HEK293 (cell line): ENCODE results near the gene ELFN1.

Experiments
- CTCF ChIA-PET: fragments of 350-600 bp; formaldehyde crosslinking; extraction: SDS; loops from one replicate; lab custom pipeline; 2021; ENCODE audit warnings: antibody characterized with exemption; lab: Yijun Ruan, JAX
- POLR2A ChIA-PET: fragments of 300-600 bp; formaldehyde crosslinking; extraction: SDS; loops from one replicate; lab custom pipeline; 2020; ENCODE audit warnings: antibody characterized with exemption, inconsistent platforms; lab: Yijun Ruan, JAX
- H3K27ac ChIP-seq: fragments of 200-500 bp; sonication (Bioruptor generic); 2 replicates; pipeline ENCODE4 v1.5.1; 2014; ENCODE audit warnings: low read depth, low read length, control low read depth, inconsistent platforms; ENCODE audit errors: extremely low read depth
- H3K36me3 ChIP-seq, 2 experiments: fragments of 200-500 bp in 1 of 2; sonication (Bioruptor generic) in 1 of 2; 1 replicate in 1 of 2; 2 replicates in 1 of 2; pipeline ENCODE4 v1.5.1; 2014 to 2017; ENCODE audit warnings: inconsistent platforms in 2 of 2, low read length in 2 of 2; ENCODE audit not compliant: control insufficient read depth in 2 of 2, insufficient read depth in 1 of 2
- H3K4me1 ChIP-seq: fragments of 200-500 bp; sonication (Bioruptor generic); 2 replicates; pipeline ENCODE4 v1.5.1; 2014; ENCODE audit warnings: mild to moderate bottlenecking, low read length, inconsistent platforms; ENCODE audit not compliant: control insufficient read depth, insufficient read depth
- H3K4me3 ChIP-seq: 2 replicates; pipeline ENCODE4 v1.5.1; 2011; ENCODE audit warnings: low read depth, mild to moderate bottlenecking, control low read depth, low read length, moderate library complexity
- H3K9me3 ChIP-seq: fragments of 200-500 bp; sonication (Bioruptor generic); 2 replicates; pipeline ENCODE4 v1.5.1; 2014; ENCODE audit warnings: low read depth, low read length, inconsistent platforms; ENCODE audit not compliant: control insufficient read depth, insufficient read depth
- BCL11A ChIP-seq: fragments of 450-650 bp; formaldehyde crosslinking; IDR thresholded peaks from 2 replicates; pipeline ENCODE4 v1.5.1; 2016; ENCODE audit warnings: low read depth, missing biosample characterization, missing genetic modification characterization
- GLI4 ChIP-seq: fragments of 450-650 bp; formaldehyde crosslinking; IDR thresholded peaks from 2 replicates; pipeline ENCODE4 v1.5.1; 2016; ENCODE audit warnings: missing biosample characterization, missing genetic modification characterization
- GLIS2 ChIP-seq: fragments of 450-650 bp; formaldehyde crosslinking; IDR thresholded peaks from 2 replicates; pipeline ENCODE4 v1.5.1; 2016; ENCODE audit warnings: missing biosample characterization, missing genetic modification characterization
- HOXA7 ChIP-seq: sonication (generic); formaldehyde crosslinking; IDR thresholded peaks from 2 replicates; pipeline ENCODE4 v1.8.1; 2022; ENCODE audit warnings: missing genetic modification reagents, borderline replicate concordance
- KLF10 ChIP-seq: fragments of 450-650 bp; IDR thresholded peaks from 2 replicates; pipeline ENCODE4 v1.5.1; 2018; ENCODE audit warnings: missing biosample characterization, mild to moderate bottlenecking, missing genetic modification characterization
- PATZ1 ChIP-seq: fragments of 450-650 bp; formaldehyde crosslinking; IDR thresholded peaks from 2 replicates; pipeline ENCODE4 v1.5.1; 2016; ENCODE audit warnings: missing biosample characterization, missing genetic modification characterization
- SCRT2 ChIP-seq: fragments of 450-650 bp; formaldehyde crosslinking; IDR thresholded peaks from 2 replicates; pipeline ENCODE4 v1.5.1; 2016; ENCODE audit warnings: missing biosample characterization, missing genetic modification characterization
- ZNF202 ChIP-seq: fragments of 450-650 bp; formaldehyde crosslinking; IDR thresholded peaks from 2 replicates; pipeline ENCODE4 v1.5.1; 2016; ENCODE audit warnings: missing biosample characterization, missing genetic modification characterization, borderline replicate concordance
- ZNF221 ChIP-seq: fragments of 450-650 bp; formaldehyde crosslinking; IDR thresholded peaks from 2 replicates; pipeline ENCODE4 v1.5.1; 2017; ENCODE audit warnings: missing biosample characterization, missing genetic modification characterization, borderline replicate concordance
- ZNF292 ChIP-seq: fragments of 450-650 bp; formaldehyde crosslinking; IDR thresholded peaks from 2 replicates; pipeline ENCODE4 v1.5.1; 2016; ENCODE audit warnings: low read depth, missing biosample characterization, missing genetic modification characterization, borderline replicate concordance
- ZNF302 ChIP-seq: fragments of 450-650 bp; formaldehyde crosslinking; IDR thresholded peaks from 2 replicates; pipeline ENCODE4 v1.5.1; 2016; ENCODE audit warnings: missing biosample characterization, missing genetic modification characterization, low read depth
- ZNF391 ChIP-seq: fragments of 450-650 bp; formaldehyde crosslinking; IDR thresholded peaks from 2 replicates; pipeline ENCODE4 v1.5.1; 2016; ENCODE audit warnings: low read depth, missing biosample characterization, missing genetic modification characterization, borderline replicate concordance
- ZNF426 ChIP-seq: fragments of 450-650 bp; formaldehyde crosslinking; IDR thresholded peaks from 2 replicates; pipeline ENCODE4 v1.5.1; 2017; ENCODE audit warnings: missing biosample characterization, missing genetic modification characterization, mild to moderate bottlenecking, inconsistent platforms, moderate library complexity
- ZNF518A ChIP-seq: fragments of 450-650 bp; formaldehyde crosslinking; conservative IDR thresholded peaks from 2 replicates; pipeline ENCODE4 v1.5.1; 2016; ENCODE audit warnings: low read depth, missing biosample characterization, missing genetic modification characterization
- ZNF561 ChIP-seq: fragments of 450-650 bp; IDR thresholded peaks from 2 replicates; pipeline ENCODE4 v1.5.1; 2018; ENCODE audit warnings: missing biosample characterization, missing genetic modification characterization, borderline replicate concordance
- ZNF571 ChIP-seq: fragments of 450-650 bp; formaldehyde crosslinking; IDR thresholded peaks from 2 replicates; pipeline ENCODE4 v1.5.0; 2017; ENCODE audit warnings: missing biosample characterization, missing genetic modification characterization
- ZNF624 ChIP-seq: fragments of 450-650 bp; formaldehyde crosslinking; IDR thresholded peaks from 2 replicates; pipeline ENCODE4 v1.5.1; 2017; ENCODE audit warnings: missing biosample characterization, missing genetic modification characterization
- ZNF660 ChIP-seq: fragments of 450-650 bp; IDR thresholded peaks from 2 replicates; pipeline ENCODE4 v1.5.1; 2018; ENCODE audit warnings: missing biosample characterization, mild to moderate bottlenecking, missing genetic modification characterization
- ZNF677 ChIP-seq: fragments of 450-650 bp; IDR thresholded peaks from 2 replicates; pipeline ENCODE4 v1.5.0; 2018; ENCODE audit warnings: missing biosample characterization, mild to moderate bottlenecking, missing genetic modification characterization, moderate library complexity
- ZNF701 ChIP-seq: fragments of 450-650 bp; formaldehyde crosslinking; IDR thresholded peaks from 2 replicates; pipeline ENCODE4 v1.5.1; 2016; ENCODE audit warnings: missing biosample characterization, missing genetic modification characterization
- ZNF76 ChIP-seq: fragments of 450-650 bp; formaldehyde crosslinking; IDR thresholded peaks from 2 replicates; pipeline ENCODE4; 2016; ENCODE audit warnings: low read depth, missing biosample characterization, missing genetic modification characterization, borderline replicate concordance
- ZNF792 ChIP-seq: fragments of 450-650 bp; formaldehyde crosslinking; IDR thresholded peaks from 2 replicates; pipeline ENCODE4 v1.5.1; 2016; ENCODE audit warnings: missing biosample characterization, missing genetic modification characterization
- ZNF843 ChIP-seq: fragments of 450-650 bp; formaldehyde crosslinking; IDR thresholded peaks from 2 replicates; pipeline ENCODE4 v1.5.1; 2016; ENCODE audit warnings: missing biosample characterization, missing genetic modification characterization
- ZSCAN30 ChIP-seq: fragments of 450-650 bp; IDR thresholded peaks from 2 replicates; pipeline ENCODE4 v1.5.1; 2018; ENCODE audit warnings: missing biosample characterization, mild to moderate bottlenecking, missing genetic modification characterization, moderate library complexity

ELFN1 gene

GRCh38 chr7:1677206-1678080 is 7.4 kb downstream of the ELFN1 start (continued):
- TF ChIP-seq PATZ1 (tag by site-specific recombination) (no peak), GLI4 (tag by site-specific recombination) (no peak), ZNF677 (tag by site-specific recombination) (no peak), BCL11A (tag by site-specific recombination) (no peak), ZNF561 (tag by site-specific recombination) (no peak), ZNF76 (tag by site-specific recombination) (no peak), ZNF792 (tag by site-specific recombination) (no peak), ZSCAN30 (tag by site-specific recombination) (no peak), ZNF292 (tag by site-specific recombination) (no peak), ZNF202 (no peak), ZNF660 (no peak), ZNF426 (tag by site-specific recombination) (no peak), ZNF624 (no peak), ZNF302 (tag by site-specific recombination) (no peak), ZNF391 (no peak)

- no peak overlapping the region for H3K27ac ChIP-seq
- no peak for TF ChIP-seq ZNF221 (tag by site-specific recombination)
- TF ChIP-seq ZNF518A (tag by site-specific recombination): no peak
- TF ChIP-seq ZNF571: no peak
- TF ChIP-seq ZNF843 (tag by site-specific recombination): no peak
- TF ChIP-seq HOXA7 (CRISPR knock-in tag): no peak
- no peak for TF ChIP-seq ZNF701 (tag by site-specific recombination)
- no peak for TF ChIP-seq SCRT2 (tag by site-specific recombination)
- no peak for TF ChIP-seq GLIS2 (tag by site-specific recombination)
- no peak for TF ChIP-seq KLF10 (tag by site-specific recombination)
- H3K4me1 ChIP-seq: no peaks in the 10 kb centered on the region
- H3K9me3 ChIP-seq: no peaks in the 10 kb centered on the region
- no peak overlapping the region for H3K4me3 ChIP-seq
- H3K36me3 ChIP-seq: no peaks in the 10 kb centered on the region
- ChIA-PET CTCF (no interaction called here), POLR2A (no interaction called here)
Observed at GRCh38 chr7:1678081-1678543, 8.0 kb downstream of the ELFN1 start.
